DMS153 (cell line): Measurements from ENCODE around the gene ZNF239.
A peak's percentile ranks its signal among the peaks of the same experiment; 100 is the strongest.
"Not testable (repeated sequence)": the region's sequence is repeated elsewhere in the genome, so short reads cannot be mapped to it uniquely, and the experiment has no call there.

ENCODE experiments used
- DNase-seq: peaks from one replicate; lab custom pipeline; 2025; lab: John Stamatoyannopoulos, UW

ZNF239 gene

DNA sequence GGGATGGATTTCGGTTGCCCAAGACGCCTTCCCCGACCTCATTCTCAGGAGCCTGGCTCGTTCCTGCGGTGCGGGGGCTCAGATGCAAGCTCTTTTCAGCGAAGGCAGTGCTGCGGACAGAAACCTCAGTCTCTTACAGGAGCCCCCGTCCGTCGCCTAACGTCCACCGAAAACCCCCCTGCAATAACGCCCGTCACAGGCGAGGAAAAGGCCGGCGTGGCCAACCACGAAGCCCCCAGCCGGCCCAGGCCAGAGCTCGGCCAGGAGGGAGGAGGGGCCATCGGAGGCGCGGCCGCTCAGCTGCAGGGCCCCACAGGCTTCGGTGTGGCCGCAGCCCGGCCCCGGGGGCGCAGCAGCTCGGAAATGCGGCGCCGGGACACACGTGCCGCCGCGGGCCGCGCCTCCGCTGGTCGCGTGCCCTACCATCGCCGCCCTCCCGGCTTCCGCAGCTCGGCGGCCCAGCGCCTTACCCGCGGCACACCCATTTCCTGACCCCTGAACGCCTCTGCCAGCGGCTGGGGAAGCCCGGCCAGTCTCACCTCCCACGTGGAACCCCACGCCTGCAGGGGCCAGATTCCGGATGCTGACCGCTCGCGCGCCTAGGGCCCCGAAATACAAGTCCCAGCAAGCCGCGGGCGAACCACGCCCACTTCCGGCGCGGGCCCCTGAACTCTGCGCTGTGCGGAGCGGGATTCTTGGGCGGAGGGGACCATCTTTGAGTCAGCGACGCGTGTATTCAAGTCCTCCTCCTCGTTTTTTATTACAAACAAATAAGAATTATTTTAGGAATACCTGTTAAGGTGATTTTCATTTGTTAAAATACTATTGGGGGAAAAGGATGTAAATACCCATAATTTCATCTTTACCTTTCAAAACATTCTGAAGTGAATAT lies at the start of gene ZNF239:
ZNF239 (minus strand) TSS at position 616 of the 892 bp plus-strand sequence. CDS start 16,537 bp downstream, outside the sequence.
- DNase-seq = peak; percentile 77

DNA sequence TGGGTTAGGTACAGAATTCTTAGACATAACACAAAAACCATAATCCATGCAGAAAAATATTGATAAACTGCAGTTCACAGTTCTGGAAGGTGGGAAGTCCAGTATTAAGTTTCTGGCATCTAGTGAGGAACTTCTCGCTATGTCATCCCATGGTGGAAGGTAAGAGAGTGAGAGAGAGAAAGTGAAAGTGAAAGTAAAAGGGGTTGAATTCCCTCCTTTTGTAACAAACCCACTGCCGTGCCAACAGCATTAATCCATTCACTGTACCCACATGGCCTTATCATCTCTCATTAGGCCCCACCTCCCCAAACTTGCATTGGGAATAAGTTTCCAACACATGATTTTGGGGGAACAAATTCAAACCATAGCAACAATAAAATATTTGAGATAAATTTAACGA lies 48.9 kb upstream of the ZNF239 start:
- DNase-seq = no peak

DNA sequence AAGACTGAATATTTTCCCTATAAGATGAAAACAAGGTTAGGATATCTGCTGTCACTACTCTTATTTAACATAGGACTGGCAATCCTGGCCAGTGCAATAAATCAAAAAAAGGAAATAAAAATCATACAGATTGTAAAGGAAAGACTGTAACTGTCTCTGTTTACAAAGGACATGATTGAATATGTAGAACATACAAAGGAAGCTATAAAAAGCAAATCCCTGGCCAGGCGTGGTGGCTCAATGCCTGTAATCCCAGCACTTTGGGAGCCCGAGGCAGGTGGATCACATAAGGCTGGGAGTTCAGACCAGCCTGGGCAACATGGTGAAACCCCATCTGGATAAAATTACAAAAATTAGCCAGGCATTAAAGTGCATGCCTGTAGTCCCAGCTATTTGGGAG lies 47.6 kb upstream of the ZNF239 start:
- no peak for DNase-seq

DNA sequence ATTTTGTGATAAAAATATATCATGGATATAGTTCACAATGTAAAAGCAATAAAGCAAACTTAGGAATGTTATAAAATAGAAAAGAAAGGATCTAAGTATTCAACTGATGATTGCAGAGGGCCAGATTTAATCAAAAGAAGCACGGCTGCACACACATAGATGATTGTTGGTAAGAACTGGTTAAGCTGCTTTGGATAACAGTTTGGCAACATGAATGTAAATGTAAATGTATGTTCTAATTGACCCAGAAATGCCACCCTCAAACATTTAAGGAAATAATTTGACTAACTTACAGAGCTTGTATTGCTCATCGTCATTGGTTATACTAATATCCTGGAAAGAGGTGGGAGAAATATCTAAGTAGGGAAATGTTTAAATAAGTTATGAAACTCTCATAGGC lies 45.0 kb upstream of the ZNF239 start:
- DNase-seq = no peak

DNA sequence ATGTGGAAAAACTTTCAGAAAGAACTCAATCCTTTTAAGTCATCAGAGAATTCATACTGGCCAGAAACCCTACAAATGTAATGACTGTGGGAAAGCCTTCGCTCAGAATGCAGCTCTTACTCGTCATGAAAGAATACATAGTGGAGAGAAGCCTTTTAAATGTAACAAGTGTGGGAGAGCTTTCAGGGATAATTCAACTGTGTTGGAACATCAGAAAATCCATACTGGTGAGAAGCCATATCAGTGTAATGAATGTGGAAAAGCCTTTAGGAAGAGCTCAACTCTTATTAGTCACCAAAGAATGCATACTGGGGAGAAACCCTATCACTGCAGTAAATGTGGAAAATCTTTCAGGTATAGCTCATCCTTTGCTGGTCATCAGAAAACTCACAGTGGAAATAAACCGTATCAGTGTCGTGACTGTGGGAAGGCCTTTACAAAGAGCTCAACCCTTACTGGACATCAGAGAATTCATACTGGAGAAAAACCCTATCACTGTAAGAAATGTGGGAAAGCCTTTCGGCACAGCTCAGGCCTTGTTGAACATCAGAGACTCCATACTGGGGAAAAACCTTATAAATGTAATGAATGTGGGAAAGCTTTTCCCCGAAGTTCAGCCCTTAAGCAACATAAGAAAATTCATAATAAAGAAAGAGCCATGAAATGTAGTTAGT lies 42.4 kb upstream of the ZNF239 start:
- DNase-seq = no peak

DNA sequence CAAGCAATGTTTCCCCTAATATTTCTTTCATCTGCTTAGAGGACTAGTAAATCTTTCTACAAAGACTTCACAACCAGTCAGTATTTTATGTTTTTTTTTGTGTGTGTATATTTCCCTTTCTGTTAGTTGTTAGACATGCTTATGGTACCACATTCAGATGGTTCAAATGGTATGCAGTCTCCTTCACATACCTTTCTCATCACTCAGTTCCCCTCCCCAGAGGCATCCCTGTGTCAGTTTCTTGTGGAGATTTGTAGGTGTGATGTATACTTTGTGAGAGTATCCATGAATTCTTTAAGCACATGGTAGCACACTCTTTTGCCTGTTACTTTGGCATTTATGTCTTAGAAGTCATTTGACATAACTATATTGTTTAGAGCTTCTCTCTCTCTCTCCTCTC lies 36.2 kb upstream of the ZNF239 start:
- DNase-seq = no peak

DNA sequence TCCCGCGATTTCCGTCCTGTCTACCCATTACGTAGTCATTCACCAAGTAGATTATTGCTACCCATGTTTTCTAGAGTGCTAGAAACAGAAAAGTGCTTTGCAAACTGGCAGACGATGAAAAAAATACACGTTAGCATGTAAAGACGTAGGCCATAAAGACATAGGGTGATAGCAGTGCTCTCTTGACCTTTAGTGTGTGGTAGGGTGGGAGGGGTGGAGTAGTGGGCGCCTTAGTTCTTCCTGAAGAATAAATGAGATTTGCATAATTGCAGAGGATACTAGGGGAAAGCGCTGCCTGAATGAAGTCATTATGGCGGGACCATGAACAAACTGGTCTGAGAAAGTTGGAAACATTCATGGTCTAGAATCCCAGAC lies 32.8 kb upstream of the ZNF239 start:
- no peak for DNase-seq

DNA sequence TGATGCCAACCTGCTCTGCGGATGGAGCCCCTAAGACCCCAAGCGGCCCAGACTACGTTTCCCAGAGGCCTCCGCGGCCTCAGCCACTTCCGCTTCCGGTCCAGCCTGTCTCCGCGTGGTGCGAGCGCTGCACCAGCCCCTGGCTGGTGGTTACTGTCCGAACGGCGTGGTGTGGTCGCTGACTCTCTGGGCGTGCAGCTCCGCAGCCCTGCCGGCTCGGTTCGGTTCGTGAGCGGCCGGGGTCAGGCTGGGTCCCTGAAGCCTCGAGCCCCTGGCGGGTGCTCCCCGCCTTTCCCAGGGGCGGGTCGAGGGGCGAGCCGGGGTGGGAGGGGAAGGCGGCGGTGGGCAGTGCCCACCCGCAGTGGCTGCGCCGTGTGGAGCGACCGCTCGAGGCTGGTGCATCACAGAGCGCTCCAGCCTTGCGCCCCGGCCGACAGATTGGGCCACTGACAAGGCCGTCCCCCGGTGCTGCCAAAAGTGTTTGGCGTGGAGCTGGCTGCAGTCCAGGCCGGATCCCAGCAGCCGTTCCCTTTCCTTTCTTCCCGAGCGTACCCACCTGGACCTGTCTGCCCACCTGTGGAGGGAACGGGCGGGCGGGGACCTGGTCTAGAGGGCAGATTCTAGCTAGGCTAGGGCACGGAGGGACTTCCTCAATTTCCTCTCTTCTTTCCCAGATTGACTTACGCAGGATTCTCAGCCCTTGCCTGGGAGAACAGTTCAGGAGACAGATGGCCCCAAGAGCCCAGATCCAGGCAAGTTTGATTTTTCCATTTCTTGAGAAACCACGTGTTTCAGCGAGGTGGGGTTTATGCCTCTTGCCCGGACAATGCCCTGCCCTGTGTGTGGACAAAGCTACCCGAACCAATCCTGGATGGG lies 32.1 kb upstream of the ZNF239 start, which contains the start of gene ZNF485:
ZNF485 (plus strand) TSS at position 116 of the 876 bp plus-strand sequence; CDS start at position 729, 613 bp downstream.
- peak; percentile 10 for DNase-seq

DNA sequence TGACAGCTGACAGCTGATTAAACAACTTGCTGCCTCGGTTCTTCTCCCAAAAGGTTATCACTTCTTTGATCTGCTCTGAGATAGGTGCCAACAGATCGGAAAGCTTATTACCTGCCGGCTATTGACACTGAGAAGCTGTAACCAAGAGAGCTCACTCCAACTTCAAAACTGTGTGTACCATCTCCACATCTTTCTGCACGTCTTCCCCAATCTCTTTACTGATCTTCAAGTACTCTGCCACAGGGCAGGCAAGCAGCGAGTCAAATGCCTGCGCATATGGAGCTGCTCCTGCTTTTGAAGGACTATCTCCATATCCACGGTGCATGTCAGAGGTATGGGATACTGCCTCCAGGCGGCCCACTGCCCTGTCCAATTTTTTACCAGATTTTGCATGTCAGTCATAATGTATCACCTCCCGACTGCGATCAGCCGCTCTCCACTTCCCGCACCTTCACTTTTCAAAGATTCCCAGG lies 31.5 kb upstream of the ZNF239 start:
- no peak for DNase-seq

DNA sequence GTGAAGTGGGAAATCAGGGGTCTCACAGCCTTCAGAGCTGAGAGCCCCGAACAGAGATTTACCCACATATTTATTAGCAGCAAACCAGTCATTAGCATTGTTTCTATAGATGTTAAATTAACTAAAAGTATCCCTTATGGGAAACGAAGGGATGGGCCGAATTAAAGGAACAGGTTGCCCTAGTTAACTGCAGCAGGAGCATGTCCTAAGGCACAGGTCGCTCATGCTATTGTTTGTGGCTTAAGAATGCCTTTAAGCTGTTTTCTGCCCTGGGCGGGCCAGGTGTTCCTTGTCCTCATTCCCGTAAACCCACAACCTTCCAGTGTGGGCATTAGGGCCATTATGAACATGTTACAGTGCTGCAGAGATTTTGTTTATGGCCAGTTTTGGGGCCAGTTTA lies 27.2 kb upstream of the ZNF239 start:
- DNase-seq = not testable (repeated sequence)

DNA sequence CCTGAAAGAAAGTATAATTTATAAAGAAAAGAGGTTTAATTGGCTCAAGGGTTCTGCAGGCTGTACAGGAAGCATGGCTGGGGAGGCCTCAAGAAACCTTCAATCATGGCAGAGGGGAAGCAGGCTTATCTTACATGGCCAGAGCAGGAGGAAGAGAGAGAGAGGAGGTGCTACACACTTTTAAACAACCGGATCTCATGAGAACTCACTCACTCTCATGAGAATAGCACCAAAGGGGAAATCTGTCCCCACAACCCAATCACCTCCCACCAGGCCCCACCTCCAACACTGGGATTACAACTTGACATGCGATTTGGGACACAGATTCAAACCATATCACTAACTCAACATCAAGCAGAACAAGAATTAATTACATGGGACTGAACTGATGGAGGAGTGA lies 24.9 kb upstream of the ZNF239 start:
- no peak for DNase-seq

DNA sequence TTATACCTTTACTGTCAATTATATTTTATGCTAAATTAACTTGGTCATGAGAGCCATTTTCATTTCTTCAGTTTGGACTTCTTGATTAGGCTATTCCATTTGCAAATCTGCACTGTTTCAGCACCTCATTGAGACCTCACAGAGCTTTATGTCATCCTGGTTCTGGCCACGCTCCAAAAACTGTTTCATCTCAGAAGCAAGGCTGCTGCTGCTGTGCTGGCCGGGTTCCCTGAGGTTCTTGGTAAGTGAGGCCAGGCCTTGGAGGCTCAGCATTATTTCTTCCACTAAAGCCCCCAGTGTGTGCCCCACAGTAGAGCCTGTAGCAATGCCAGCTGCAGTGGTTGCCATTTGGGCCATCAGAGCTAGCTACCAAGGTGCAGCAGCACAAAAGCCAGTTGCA lies 24.0 kb upstream of the ZNF239 start:
- no peak for DNase-seq

DNA sequence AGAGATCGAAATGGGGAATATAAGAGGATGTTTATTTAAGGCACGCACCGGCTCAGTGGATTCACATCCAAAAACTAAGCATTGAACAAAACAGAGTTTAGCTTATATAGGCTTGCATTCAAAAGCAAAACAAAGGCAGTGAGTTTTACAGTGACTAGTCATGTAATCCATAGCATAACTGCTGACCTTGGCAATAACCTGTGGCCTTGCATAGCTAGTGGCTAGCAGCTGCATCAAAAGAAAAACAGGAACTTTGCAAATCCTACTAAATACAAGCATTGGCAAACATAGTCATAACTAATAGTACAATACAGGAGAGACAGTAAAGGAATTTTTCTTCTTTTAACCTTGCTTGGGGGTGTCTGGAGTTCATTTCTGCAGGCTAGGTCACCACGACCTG lies 22.1 kb upstream of the ZNF239 start:
- no peak for DNase-seq

DNA sequence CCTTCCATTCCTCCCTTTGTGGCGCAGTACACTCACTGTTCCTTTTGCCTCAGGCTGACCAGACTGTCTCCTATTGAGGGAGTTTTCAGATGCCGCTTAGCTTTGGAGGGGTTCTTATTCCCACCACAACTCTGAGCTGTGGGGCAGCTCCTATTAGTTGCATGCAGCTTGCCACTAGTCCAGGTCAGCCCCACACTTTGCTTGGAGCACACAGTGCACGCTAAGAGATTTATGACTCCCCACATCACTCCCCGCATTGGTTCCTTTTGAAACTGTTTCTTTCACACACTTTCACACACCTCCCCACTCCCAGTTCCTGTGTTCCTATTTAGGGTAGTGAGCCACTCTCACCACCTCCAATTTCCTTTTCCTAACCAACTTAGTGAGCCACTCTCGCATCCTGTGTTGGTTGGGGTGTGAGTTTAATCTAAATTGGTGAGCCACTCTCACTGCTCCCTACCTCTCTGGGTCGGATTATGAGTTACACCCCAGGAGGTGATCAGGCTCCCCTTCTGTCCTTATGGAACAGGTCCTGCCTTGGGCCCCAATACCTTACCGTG lies 21.4 kb upstream of the ZNF239 start:
- no peak for DNase-seq

DNA sequence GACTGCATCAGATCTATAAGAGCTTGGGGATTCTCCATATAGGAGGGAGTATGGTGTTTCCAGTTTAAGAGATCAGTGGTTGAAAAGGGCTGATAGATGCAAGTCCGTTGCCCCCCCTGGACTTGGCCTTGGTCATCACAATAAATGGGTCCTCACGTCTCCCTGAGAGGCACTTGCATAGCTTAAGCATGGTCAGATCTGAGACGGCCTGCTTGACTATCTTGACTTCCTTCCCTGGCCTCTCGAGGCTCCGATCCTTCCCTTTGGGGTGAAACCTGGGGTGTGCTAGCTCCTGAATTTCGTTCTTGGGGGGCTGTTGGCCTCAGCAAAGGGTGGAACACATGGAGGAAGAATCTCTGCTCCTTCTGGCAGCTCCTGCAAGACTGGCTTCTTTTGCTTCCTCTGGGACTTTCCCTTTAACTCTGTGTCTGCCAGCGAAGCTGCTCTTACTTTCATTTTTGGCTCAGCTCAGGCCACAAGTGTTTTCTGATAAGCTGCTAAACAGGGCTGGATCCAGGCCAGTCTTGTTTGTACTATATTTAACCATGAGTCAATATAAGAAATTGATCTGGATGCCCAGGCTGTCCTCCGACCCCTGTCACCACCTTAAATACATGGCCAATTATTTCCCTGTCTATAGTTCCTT lies 20.7 kb upstream of the ZNF239 start:
- no peak for DNase-seq

DNA sequence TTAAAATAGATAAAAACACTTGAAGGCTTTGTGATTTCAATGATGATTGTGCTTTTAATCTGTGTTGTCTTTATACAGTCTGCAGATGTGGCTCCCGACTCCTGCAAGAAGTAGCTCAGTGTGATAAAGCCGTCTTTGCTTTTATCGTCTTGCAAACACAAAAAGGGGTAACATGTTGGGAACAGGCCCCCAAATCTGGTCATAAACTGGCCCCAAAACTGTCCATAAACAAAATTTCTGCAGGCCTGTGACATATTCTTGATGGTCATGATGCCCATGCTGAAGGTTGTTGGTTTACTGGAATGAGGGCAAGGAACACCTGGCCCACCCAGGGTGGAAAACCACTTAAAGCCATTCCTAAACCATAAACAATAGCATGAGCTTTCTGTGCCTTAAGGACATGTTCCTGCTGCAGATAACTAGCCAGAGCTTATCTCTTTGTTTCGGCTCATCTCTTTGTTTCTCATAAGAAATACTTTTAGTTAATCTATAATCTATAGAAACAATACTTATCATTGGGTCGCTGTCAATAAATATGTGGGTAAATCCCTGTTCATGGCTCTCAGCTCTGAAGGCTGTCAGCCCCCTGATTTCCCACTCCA lies 17.0 kb upstream of the ZNF239 start:
- no peak for DNase-seq

DNA sequence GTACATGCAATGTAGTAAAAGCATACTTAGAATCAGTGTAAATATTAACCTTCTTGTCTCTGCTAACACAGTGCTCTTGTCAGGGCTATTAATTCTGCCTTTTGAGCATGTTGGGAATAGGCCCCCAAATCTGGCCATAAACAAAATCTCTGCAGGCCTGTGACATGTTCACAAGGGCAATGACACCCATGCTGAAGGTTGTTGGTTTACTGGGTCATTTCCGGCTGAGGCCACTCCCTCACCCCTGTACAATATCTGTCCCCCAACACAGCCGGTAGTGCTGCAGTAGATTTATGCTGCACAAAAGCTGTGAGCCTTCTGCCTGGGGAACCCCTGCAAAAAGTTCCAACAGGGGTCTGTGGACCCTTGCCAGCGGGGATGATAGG lies 12.3 kb upstream of the ZNF239 start:
- DNase-seq = not testable (repeated sequence)

DNA sequence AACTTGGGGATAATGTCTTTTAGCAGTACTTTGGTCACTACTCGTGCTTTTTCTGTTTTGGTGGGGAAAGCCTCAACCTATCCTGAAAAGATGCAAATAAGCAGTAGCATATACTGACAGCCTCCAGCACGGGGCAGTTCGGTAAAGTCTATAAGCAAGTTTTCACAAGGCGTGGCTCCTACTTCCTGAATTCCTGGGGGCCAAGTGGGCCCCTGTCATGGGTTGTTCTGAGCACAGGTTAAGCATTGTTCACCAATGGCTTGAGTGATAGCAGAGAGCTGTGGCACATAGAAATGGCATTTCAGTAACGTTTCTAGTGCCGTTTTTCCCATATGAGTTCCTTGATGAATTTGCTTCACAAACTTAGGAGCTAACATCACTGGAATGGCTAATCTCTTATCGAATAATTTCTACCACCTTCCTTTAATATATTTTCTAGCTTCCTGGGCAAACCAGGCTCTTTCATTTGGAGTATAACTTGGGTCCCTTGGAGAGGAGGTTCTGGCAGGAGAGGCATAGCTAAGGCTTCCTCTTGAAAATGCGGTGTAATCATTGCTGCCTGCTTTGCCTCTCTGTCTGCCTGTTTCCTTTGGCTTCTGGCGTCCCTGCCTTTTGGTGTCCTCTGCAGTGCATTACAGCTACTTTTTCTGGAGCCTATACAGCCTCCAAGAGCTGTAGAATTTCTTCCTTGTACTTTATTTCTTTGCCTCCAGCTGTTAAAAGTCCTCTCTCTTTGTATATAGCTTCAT lies 11.7 kb upstream of the ZNF239 start:
- no peak for DNase-seq

DNA sequence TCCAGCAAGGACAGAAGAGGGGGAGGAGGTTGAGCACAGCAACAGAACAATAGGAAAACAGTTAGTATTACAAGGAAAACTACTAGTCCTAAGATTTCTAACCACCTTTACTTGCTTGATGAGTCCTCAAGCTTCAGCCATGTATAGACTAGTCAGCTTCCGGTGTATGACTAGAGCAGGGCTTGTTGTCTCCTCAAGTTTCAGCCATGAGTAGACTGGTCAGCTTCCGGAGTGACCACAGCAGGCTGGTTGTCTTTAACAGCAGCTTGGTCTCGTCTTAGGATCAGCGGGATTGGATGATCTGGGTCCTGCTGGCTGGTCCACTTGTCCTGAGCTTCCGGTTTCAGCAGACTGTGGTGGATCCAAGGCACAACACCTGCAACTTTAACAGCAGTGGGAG lies 10.6 kb upstream of the ZNF239 start:
- no peak for DNase-seq

DNA sequence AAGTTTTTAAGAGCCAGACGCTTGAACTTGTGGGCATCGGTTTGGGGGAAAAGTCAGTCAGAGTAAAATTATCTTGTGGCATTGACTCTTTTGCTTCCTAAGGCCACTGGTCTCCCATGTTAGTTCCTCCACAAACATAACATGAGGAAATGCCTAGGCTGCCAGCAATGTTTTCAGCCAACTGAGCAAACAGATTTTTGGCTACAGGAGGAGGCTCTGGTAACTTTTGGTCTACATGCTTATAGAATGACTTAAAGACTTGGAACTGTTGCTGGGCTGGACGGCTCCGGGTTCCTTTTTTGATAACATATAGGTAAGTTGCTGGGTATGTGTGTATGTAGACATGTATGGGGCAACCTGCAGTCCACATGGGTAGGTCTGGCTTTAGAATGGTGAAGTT lies 9.6 kb upstream of the ZNF239 start:
- no peak for DNase-seq
